ENCODE results near the gene KDM6B.

DNA sequence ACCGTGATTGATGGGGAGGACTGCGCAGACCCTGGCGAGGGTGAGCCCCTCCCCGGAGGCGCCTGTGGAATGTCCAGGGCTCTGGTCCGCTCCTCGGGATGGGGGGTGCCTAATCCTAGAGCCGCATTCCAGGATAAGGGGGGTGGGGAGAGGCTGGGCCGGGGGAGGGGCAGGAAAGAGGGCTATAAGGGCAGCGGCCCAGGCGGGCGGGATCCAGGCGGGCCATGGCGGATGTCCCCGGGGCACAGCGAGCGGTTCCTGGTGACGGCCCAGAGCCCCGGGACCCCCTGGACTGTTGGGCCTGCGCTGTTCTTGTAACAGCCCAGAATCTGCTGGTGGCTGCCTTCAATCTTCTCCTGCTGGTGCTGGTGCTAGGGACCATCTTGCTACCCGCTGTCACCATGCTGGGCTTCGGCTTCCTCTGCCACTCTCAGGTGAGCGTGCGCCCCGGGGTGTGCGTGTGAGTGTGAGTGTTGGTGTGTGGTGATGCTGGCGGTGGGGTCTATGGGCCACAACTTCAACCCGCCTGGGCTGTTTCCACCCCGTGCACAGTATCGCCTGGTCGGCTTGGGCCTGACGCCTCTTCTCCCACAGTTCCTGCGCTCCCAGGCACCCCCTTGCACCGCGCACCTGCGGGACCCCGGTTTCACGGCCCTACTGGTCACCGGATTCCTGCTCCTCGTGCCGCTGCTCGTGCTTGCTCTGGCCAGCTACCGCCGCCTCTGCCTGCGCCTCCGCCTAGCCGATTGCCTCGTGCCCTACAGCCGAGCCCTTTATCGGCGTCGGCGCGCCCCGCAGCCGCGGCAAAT lies 21.0 kb downstream of the KDM6B start, which contains the start of gene TMEM88:
- TF ChIP-seq, protein P1, sequence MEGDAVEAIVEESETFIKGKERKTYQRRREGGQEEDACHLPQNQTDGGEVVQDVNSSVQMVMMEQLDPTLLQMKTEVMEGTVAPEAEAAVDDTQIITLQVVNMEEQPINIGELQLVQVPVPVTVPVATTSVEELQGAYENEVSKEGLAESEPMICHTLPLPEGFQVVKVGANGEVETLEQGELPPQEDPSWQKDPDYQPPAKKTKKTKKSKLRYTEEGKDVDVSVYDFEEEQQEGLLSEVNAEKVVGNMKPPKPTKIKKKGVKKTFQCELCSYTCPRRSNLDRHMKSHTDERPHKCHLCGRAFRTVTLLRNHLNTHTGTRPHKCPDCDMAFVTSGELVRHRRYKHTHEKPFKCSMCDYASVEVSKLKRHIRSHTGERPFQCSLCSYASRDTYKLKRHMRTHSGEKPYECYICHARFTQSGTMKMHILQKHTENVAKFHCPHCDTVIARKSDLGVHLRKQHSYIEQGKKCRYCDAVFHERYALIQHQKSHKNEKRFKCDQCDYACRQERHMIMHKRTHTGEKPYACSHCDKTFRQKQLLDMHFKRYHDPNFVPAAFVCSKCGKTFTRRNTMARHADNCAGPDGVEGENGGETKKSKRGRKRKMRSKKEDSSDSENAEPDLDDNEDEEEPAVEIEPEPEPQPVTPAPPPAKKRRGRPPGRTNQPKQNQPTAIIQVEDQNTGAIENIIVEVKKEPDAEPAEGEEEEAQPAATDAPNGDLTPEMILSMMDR (IDR thresholded peaks at IDR 0.05; ENCODE audit: low read depth, low read length) = no peak
- no peak for TF ChIP-seq EZH2phosphoT487 (IDR thresholded peaks at IDR 0.05; ENCODE audit: low read depth)
